NT2/D1 (cell line): ENCODE data around the gene FBXO39.

Experiments
- DNase-seq: peaks from one replicate; pipeline ENCODE4 v3.0.0-alpha.2; 2011; ENCODE audit warnings: low read depth, low spot score
- H3K27me3 ChIP-seq: 2 replicates; pipeline ENCODE4 v1.6.0; 2011; ENCODE audit warnings: mild to moderate bottlenecking; ENCODE audit not compliant: insufficient read length, insufficient read depth
- H3K36me3 ChIP-seq: 2 replicates; pipeline ENCODE4 v1.6.1; 2011; ENCODE audit warnings: mild to moderate bottlenecking, low read length, mixed read lengths; ENCODE audit not compliant: insufficient read depth, insufficient read length
- H3K4me1 ChIP-seq: 2 replicates; pipeline ENCODE4 v1.5.1; 2011; ENCODE audit not compliant: insufficient read depth, insufficient read length
- H3K4me3 ChIP-seq: 2 replicates; pipeline ENCODE4 v1.5.1; 2011; ENCODE audit warnings: low read depth; ENCODE audit not compliant: insufficient read length
- H3K9ac ChIP-seq: 2 replicates; pipeline ENCODE4 v1.6.0; 2011; ENCODE audit warnings: low read depth; ENCODE audit not compliant: insufficient read length
- H3K9me3 ChIP-seq: 2 replicates; pipeline ENCODE4 v1.5.1; 2011; ENCODE audit warnings: mild to moderate bottlenecking, low read length; ENCODE audit not compliant: insufficient read depth
- SUZ12 ChIP-seq: IDR thresholded peaks from 2 replicates; pipeline ENCODE4 v1.6.1; 2011; ENCODE audit not compliant: insufficient read length, insufficient read depth; ENCODE audit errors: extremely low read depth
- YY1 ChIP-seq: IDR thresholded peaks from 2 replicates; pipeline ENCODE4 v1.6.1; 2011; ENCODE audit not compliant: insufficient read length, insufficient read depth
- ZNF274 ChIP-seq: IDR thresholded peaks from 2 replicates; pipeline ENCODE4 v1.6.1; 2011; ENCODE audit warnings: mild to moderate bottlenecking, low read depth, low read length

FBXO39 gene

DNA sequence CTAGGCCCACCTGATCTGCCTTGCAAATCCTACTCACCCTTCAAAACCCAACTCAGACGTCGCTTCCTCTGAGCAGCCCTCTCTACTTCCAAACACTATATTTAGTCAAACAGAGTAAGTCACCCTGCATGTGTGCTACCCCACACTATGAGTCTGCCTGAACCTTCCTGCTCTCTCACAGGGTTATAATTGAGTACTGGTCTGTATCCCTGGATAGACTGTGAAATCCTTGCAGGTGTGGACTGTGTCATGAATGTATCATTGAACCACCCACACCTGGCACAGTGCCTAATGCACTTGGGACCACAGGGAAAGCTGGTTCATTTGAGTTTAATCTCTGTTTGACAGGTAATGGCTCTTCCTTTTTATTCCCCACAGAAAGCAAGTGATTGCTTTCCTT, 3.4 kb downstream of the FBXO39 start:
- Histone ChIP-seq H3K27me3 (peaks cover 47% of the 10 kb centered on the region), H3K9ac (no peak overlapping the region), H3K36me3 (no peaks in the 10 kb centered on the region)

DNA sequence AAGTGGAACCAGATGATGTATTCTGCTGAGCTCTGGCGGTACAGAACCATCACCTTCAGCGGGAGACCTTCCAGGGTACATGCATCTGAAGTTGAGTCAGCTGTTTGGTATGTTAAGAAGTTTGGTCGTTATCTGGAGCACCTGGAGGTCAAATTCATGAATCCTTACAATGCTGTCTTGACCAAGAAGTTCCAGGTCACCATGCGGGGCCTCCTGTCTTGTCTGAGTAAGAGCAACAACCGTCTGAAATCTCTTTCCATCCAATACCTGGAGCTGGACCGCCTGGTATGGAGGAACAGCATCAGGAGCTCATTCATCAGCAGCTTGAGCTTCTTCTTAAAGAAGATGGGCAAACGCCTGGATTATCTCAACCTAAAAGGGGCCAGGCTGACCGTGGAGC, 4.0 kb downstream of the FBXO39 start:
- Histone ChIP-seq H3K4me1 (no peaks in the 10 kb centered on the region), H3K9ac (no peak overlapping the region)

More for the DNA sequence above, 3.4 kb downstream of the FBXO39 start:
- TF ChIP-seq YY1 (no peak), SUZ12 (no peak), ZNF274 (no peak)
- Histone ChIP-seq H3K9me3 (no peaks in the 10 kb centered on the region; the same call in 1 of the 2 replicates), H3K4me3 (no peak overlapping the region), H3K4me1 (no peaks in the 10 kb centered on the region)
- no peak for DNase-seq

DNA sequence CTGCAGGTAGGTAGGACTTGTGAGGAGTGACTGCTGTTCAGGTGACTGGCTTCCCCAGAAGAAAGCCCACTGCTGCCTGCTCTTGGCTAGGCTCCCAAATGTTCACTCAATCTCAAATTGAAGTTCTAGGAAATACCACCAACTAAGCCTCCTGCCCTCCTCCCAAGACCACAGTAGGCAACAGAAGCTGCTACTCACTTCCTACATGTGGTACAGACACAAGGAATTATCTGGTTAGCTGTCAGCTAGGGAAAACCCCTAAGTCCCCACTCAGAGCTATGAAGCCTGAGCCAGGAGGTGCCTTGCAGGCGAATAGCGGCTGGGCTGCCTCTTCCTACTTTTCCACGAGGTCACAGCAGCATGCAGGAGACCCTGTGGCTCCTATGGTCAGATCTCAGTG, 4.9 kb downstream of the FBXO39 start:
- Histone ChIP-seq H3K4me3 (no peak overlapping the region), H3K36me3 (no peaks in the 10 kb centered on the region), H3K27me3 (peaks cover 33% of the 10 kb centered on the region), H3K9me3 (no peaks in the 10 kb centered on the region; the same call in 1 of the 2 replicates), H3K4me1 (no peaks in the 10 kb centered on the region), H3K9ac (no peak overlapping the region)
- TF ChIP-seq YY1 (no peak), SUZ12 (no peak), ZNF274 (no peak)
- no peak for DNase-seq

More for the DNA sequence above, 4.0 kb downstream of the FBXO39 start:
- Histone ChIP-seq H3K27me3 (peaks cover 42% of the 10 kb centered on the region), H3K4me3 (no peak overlapping the region), H3K9me3 (no peaks in the 10 kb centered on the region; the same call in 1 of the 2 replicates), H3K36me3 (no peaks in the 10 kb centered on the region)
- no peak for DNase-seq
- TF ChIP-seq ZNF274 = no peak
- TF ChIP-seq SUZ12 = no peak
- TF ChIP-seq YY1 = no peak

DNA sequence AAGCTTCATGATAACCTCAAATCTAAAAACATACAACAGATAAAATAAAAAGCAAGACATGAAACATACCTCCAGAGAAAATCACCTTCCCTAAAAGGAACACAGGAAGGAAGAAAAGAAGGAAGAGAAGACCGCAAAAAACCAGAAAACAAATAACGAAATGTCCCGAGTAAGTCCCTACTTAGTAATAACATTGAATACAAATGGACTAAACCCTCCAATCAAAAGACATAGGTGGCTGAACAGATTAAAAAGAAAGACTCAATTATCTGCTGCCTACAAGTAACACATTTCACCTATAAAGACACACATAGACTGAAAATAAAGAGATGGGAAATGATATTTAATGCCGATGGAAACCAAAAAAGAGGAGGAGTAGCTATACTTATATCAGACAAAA, 6.2 kb downstream of the FBXO39 start:
- no peaks in the 10 kb centered on the region for H3K4me1 ChIP-seq
- no peak overlapping the region for H3K4me3 ChIP-seq
- no peak for DNase-seq
- H3K9me3 ChIP-seq = no peaks in the 10 kb centered on the region; the same call in 1 of the 2 replicates
- H3K27me3 ChIP-seq = peaks cover 20% of the 10 kb centered on the region
- no peak for TF ChIP-seq SUZ12
- TF ChIP-seq ZNF274 = no peak
- TF ChIP-seq YY1 = no peak
- no peaks in the 10 kb centered on the region for H3K36me3 ChIP-seq
- no peak overlapping the region for H3K9ac ChIP-seq

DNA sequence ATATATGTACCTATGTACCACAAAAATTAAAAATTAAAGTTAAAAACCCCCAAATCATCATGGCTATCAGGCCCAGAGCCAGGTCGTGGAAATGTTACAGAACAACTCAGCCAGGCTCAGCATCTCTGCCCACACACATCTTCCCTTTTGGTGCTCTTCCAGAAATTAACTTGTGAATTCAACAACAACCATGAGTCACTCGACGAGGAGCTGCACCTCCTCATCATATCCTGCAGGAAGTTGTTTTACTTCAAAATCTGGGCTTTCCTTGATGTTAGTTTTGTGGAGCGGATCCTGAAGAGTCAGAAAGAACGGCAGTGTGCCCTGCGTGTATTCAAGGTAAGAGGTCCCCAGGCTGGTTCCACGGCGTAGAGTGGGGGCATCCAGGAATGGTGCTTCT, 10.6 kb downstream of the FBXO39 start:
- H3K9ac ChIP-seq = no peak overlapping the region
- H3K4me1 ChIP-seq = no peaks in the 10 kb centered on the region
- no peak for TF ChIP-seq ZNF274
- TF ChIP-seq YY1 = no peak
- no peak for TF ChIP-seq SUZ12
- H3K27me3 ChIP-seq = no peaks in the 10 kb centered on the region
- H3K9me3 ChIP-seq = no peaks in the 10 kb centered on the region
- H3K4me3 ChIP-seq = no peak overlapping the region
- DNase-seq = no peak
- H3K36me3 ChIP-seq = no peaks in the 10 kb centered on the region

DNA sequence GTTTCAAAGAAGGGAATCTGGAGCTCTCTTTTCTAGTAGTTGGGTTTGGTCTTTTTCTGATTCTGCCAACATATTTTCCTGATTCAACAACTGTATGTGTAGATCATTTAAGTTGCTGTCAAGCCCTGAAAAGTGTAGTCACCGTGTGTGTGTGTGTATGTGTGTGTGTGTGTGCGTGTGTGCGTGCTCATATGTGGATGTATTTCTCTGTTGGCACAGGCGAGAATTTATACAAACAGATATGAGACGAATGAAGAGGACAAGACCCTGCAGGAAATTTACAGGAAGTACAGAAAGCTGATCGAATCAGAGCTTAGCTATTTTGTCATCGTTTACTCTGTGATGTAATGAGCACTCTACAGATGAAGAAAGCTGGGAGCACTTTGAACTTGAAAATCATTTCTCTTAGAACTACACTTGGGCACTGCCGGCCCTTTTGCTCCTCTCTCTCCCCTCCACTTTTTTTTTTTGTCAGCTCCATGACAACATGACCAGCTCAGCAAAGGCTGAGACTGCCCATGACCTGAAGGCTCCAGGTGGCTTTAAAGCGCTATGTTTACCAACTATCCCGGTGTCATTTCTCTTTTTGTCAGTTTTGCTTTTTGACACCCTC, 11.2 kb downstream of the FBXO39 start:
- no peaks in the 10 kb centered on the region for H3K36me3 ChIP-seq
- no peaks in the 10 kb centered on the region for H3K27me3 ChIP-seq
- no peaks in the 10 kb centered on the region for H3K4me1 ChIP-seq
- no peak for TF ChIP-seq SUZ12
- no peak for TF ChIP-seq ZNF274
- no peak for TF ChIP-seq YY1
- H3K9me3 ChIP-seq = no peaks in the 10 kb centered on the region
- no peak for DNase-seq
- no peak overlapping the region for H3K9ac ChIP-seq
- no peak overlapping the region for H3K4me3 ChIP-seq

DNA sequence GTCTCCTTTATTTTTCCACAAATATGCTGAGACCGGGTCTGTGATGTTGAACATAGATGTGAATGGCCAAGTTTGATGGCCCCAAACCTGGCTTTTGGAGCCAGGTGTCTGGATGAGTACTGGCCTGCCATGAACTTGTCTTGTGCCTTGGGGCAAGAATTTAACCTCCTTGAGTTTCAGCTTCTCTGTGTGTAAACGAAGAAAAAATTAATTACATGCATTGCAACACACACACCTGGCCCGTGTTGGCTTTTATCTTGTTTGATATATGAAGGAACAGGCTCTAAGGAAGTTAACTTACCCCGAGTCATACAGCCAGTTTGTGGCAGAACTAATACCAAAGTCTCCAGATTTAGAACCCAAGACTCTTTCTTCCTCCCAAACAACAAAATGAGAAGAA, 13.1 kb downstream of the FBXO39 start:
- no peak for DNase-seq
- Histone ChIP-seq H3K4me3 (no peak overlapping the region), H3K4me1 (no peaks in the 10 kb centered on the region), H3K9me3 (no peaks in the 10 kb centered on the region), H3K27me3 (no peaks in the 10 kb centered on the region), H3K9ac (no peak overlapping the region), H3K36me3 (no peaks in the 10 kb centered on the region)
- TF ChIP-seq YY1 (no peak), SUZ12 (no peak), ZNF274 (no peak)
